KMS-11 (cell line): ENCODE data around the gene MYBPC2.

Source experiments
- H2AFZ ChIP-seq: fragments of 200-600 bp; sonication (generic); 2 replicates; pipeline ENCODE4 v1.6.1; 2016; ENCODE audit warnings: antibody characterized with exemption, mixed run types, low read depth
- H3K27ac ChIP-seq: fragments of 200-600 bp; sonication (generic); 2 replicates; pipeline ENCODE4 v1.6.1; 2016; ENCODE audit warnings: mild to moderate bottlenecking, mixed run types
- H3K27me3 ChIP-seq: fragments of 200-600 bp; sonication (generic); 2 replicates; pipeline ENCODE4 v1.6.1; 2017; ENCODE audit warnings: mild to moderate bottlenecking, low read depth, mixed run types, moderate library complexity; ENCODE audit not compliant: insufficient read depth
- H3K36me3 ChIP-seq: fragments of 200-600 bp; sonication (generic); 2 replicates; pipeline ENCODE4 v1.6.1; 2017; ENCODE audit warnings: mild to moderate bottlenecking, mixed run types; ENCODE audit not compliant: insufficient read depth
- H3K4me1 ChIP-seq: fragments of 200-600 bp; sonication (generic); 2 replicates; pipeline ENCODE4 v1.6.1; 2016; ENCODE audit warnings: mild to moderate bottlenecking, low read depth, mixed run types; ENCODE audit not compliant: poor library complexity, severe bottlenecking
- H3K4me2 ChIP-seq: fragments of 200-600 bp; sonication (generic); 2 replicates; pipeline ENCODE4 v1.7.0; 2016; ENCODE audit warnings: mild to moderate bottlenecking, mixed run types
- H3K4me3 ChIP-seq: fragments of 200-600 bp; sonication (generic); IDR thresholded peaks from 2 replicates; pipeline ENCODE4 v1.6.1; 2017; ENCODE audit warnings: low read depth, low read length, mixed read lengths; ENCODE audit not compliant: insufficient read depth
- H3K79me2 ChIP-seq: fragments of 200-600 bp; sonication (generic); 2 replicates; pipeline ENCODE4 v1.6.1; 2016; ENCODE audit warnings: low read depth, mixed run types; ENCODE audit not compliant: insufficient read depth
- H3K9ac ChIP-seq: fragments of 200-600 bp; sonication (generic); 2 replicates; pipeline ENCODE4 v1.6.1; 2016; ENCODE audit warnings: mild to moderate bottlenecking, mixed run types
- H4K20me1 ChIP-seq: fragments of 200-600 bp; sonication (generic); 2 replicates; pipeline ENCODE4 v1.6.1; 2016; ENCODE audit warnings: mild to moderate bottlenecking, mixed run types; ENCODE audit not compliant: insufficient read depth
- TF ChIP-seq, protein P1 (sequence below): fragments of 200-600 bp; sonication (generic); conservative IDR thresholded peaks from 2 replicates; pipeline ENCODE4 v1.6.1; 2017; ENCODE audit warnings: low read depth, mild to moderate bottlenecking, antibody characterized with exemption, low read length, moderate library complexity, mixed read lengths

The MYBPC2 gene

DNA sequence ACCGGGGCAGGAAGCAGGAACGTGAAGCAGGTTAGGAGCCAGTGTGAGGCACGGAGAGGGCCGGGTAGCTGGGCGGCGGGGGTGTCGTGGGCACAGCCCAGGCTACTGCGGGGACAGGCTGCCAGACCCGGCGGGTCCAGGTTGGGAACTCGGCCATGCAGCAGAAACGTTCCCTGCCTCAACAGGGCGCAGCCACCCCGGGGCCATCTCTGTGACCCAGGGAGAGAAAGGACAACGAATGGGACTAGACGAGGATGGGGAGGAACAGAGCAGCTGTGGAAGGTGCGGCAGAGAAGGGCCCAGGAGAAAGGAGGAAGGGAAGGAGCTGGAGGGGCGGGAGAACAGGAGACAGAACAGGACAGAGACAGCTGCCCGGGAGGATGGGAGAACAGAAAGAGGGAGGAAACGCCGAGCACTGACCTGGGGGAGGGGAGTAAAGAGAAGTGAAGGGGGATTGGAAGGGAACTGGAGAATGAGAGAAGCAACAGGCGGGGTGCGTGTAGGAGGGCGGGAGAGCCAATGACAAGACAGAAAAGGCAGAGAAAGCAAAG is 56.8 kb downstream of the MYBPC2 start:
- Histone ChIP-seq H3K4me2 (no peak overlapping the region), H3K27me3 (no peaks in the 10 kb centered on the region), H2AFZ (no peak overlapping the region), H3K27ac (no peak overlapping the region), H3K79me2 (no peaks in the 10 kb centered on the region), H3K4me3 (no peak overlapping the region), H3K4me1 (no peaks in the 10 kb centered on the region), H3K36me3 (no peaks in the 10 kb centered on the region), H4K20me1 (no peaks in the 10 kb centered on the region), H3K9ac (no peak overlapping the region)
- TF ChIP-seq, protein P1, sequence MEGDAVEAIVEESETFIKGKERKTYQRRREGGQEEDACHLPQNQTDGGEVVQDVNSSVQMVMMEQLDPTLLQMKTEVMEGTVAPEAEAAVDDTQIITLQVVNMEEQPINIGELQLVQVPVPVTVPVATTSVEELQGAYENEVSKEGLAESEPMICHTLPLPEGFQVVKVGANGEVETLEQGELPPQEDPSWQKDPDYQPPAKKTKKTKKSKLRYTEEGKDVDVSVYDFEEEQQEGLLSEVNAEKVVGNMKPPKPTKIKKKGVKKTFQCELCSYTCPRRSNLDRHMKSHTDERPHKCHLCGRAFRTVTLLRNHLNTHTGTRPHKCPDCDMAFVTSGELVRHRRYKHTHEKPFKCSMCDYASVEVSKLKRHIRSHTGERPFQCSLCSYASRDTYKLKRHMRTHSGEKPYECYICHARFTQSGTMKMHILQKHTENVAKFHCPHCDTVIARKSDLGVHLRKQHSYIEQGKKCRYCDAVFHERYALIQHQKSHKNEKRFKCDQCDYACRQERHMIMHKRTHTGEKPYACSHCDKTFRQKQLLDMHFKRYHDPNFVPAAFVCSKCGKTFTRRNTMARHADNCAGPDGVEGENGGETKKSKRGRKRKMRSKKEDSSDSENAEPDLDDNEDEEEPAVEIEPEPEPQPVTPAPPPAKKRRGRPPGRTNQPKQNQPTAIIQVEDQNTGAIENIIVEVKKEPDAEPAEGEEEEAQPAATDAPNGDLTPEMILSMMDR = no peak

GRCh38 chr19:50490411-50490811 is 57.7 kb downstream of the MYBPC2 start:
- Histone ChIP-seq H3K4me1 (no peaks in the 10 kb centered on the region), H3K4me2 (no peak overlapping the region), H4K20me1 (no peaks in the 10 kb centered on the region), H3K79me2 (no peaks in the 10 kb centered on the region), H3K36me3 (no peaks in the 10 kb centered on the region), H3K4me3 (no peak overlapping the region), H3K9ac (no peak overlapping the region), H3K27me3 (no peaks in the 10 kb centered on the region), H2AFZ (no peak overlapping the region), H3K27ac (no peak overlapping the region)
- TF ChIP-seq, protein P1 = no peak

DNA sequence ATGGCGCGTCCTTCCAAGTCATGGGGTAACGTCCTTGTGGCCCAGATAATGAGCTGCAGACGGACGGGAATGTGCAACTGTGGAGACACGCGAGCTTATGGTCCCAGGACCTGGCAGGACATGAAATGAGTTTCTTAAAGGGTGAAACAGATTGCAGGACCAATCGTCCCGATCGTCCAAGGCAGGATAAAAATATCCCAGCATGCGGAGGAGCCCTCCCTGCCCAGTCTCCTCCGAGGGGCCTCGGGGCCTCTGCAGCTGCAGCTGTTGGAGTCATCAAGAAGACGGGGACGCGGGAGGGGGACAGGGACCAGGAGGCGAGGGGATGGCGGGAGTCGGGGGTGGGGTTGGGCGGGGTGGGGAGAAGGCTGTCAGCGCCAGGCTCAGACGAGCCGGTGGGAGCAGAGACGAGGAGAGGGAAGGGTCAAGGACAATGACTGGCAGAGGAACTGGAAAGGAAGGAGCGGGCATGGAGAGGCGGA is 58.3 kb downstream of the MYBPC2 start:
- Histone ChIP-seq H3K27ac (no peak overlapping the region), H3K4me1 (no peaks in the 10 kb centered on the region), H3K79me2 (no peaks in the 10 kb centered on the region), H3K4me2 (no peak overlapping the region), H2AFZ (no peak overlapping the region), H3K36me3 (no peaks in the 10 kb centered on the region), H3K27me3 (no peaks in the 10 kb centered on the region), H3K9ac (no peak overlapping the region), H4K20me1 (no peaks in the 10 kb centered on the region), H3K4me3 (no peak overlapping the region)
- TF ChIP-seq, protein P1 = no peak

GRCh38 chr19:50492303-50493052 is 59.8 kb downstream of the MYBPC2 start:
- H3K27me3 ChIP-seq = no peaks in the 10 kb centered on the region
- H3K36me3 ChIP-seq = no peaks in the 10 kb centered on the region
- H3K79me2 ChIP-seq = no peaks in the 10 kb centered on the region
- no peak overlapping the region for H3K4me2 ChIP-seq
- no peak overlapping the region for H3K9ac ChIP-seq
- no peak overlapping the region for H2AFZ ChIP-seq
- H4K20me1 ChIP-seq = no peaks in the 10 kb centered on the region
- H3K4me3 ChIP-seq = no peak overlapping the region
- TF ChIP-seq, protein P1 = no peak
- H3K27ac ChIP-seq = no peak overlapping the region
- H3K4me1 ChIP-seq = no peaks in the 10 kb centered on the region
